ENCODE data around the gene DHRS2. TPM values are rescaled to one million over a fixed set of nuclear protein-coding genes. Genes with fewer than 3 reads are reported as not detected.

DHRS2 gene
- total RNA-seq, 1 donor: not detected

Other genes starting within 250 kb of the DHRS2 start
- not detected for gene MYH6, start 228.1 kb upstream of the DHRS2 start, total RNA-seq
- gene MYH7, start 200.7 kb upstream of the DHRS2 start, total RNA-seq: not detected
- gene NGDN, start 166.7 kb upstream of the DHRS2 start, total RNA-seq: 92.7 TPM
- under 0.01 TPM for gene ZFHX2, start 84.6 kb upstream of the DHRS2 start, total RNA-seq
- gene THTPA, start 80.1 kb upstream of the DHRS2 start, total RNA-seq: 11.5 TPM
- gene AP1G2, start 68.6 kb upstream of the DHRS2 start, total RNA-seq: 53.1 TPM
- gene JPH4, start 57.6 kb upstream of the DHRS2 start, total RNA-seq: not detected